ENCODE measurements around the gene ARHGAP42.

ARHGAP42 gene

DNA sequence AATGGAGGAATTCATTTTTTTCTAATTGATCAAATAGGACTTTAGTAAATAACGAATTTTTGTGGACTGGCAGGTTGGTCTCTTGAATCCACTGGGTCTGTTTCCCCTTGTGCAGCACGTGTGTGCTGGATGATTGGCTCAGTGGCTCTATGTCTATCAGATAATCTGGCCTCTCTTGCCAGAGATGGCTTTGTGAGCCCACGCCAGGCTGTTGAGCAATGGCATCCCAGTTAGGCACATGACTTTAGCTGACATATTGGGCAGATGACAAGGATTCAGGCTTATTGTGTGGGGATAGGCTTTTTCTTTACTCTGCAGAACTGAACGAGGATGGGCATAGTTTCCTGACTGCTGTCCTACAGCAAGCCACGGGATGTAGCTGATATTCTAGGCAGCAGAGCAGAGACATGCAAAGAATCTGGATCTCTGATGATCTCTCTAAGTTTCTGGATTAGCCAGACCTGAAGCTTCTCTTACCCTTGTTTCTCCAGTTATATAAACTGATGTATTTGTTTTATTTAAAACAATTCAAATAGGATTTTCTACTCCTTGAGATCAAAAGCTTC, 144.9 kb downstream of the ARHGAP42 start:
- ATAC-seq (ENCODE audit: insufficient read depth, low read depth) (no peak), DNase-seq (no peak)
- Histone ChIP-seq H3K9me3 (ENCODE audit: insufficient read depth, low read length, severe bottlenecking) (no peaks in the 10 kb centered on the region), H3K27ac (ENCODE audit: low read length) (no peak overlapping the region), H3K79me2 (ENCODE audit: insufficient read depth, low read length) (no peaks in the 10 kb centered on the region), H4K20me1 (ENCODE audit: insufficient read depth, low read length) (no peaks in the 10 kb centered on the region), H3K27me3 (ENCODE audit: insufficient read depth, low read length, poor library complexity) (no peaks in the 10 kb centered on the region), H3K36me3 (ENCODE audit: insufficient read depth, low read length) (no peaks in the 10 kb centered on the region), H3K4me2 (ENCODE audit: insufficient read depth, low read length) (no peak overlapping the region), H3K4me1 (ENCODE audit: insufficient read depth, low read length) (no peaks in the 10 kb centered on the region), H2AFZ (ENCODE audit: low read depth, low read length) (no peak overlapping the region), H3K9ac (ENCODE audit: low read depth, low read length) (no peak overlapping the region), H3K4me3 (ENCODE audit: low read depth in 1 of 2, low read length in 2 of 2) (no peak overlapping the region)
- TF ChIP-seq, protein P1, sequence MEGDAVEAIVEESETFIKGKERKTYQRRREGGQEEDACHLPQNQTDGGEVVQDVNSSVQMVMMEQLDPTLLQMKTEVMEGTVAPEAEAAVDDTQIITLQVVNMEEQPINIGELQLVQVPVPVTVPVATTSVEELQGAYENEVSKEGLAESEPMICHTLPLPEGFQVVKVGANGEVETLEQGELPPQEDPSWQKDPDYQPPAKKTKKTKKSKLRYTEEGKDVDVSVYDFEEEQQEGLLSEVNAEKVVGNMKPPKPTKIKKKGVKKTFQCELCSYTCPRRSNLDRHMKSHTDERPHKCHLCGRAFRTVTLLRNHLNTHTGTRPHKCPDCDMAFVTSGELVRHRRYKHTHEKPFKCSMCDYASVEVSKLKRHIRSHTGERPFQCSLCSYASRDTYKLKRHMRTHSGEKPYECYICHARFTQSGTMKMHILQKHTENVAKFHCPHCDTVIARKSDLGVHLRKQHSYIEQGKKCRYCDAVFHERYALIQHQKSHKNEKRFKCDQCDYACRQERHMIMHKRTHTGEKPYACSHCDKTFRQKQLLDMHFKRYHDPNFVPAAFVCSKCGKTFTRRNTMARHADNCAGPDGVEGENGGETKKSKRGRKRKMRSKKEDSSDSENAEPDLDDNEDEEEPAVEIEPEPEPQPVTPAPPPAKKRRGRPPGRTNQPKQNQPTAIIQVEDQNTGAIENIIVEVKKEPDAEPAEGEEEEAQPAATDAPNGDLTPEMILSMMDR (IDR thresholded peaks at IDR 0.05; ENCODE audit: borderline replicate concordance, extremely low read depth, low read length, poor library complexity, severe bottlenecking): no peak
- no peak for TF ChIP-seq EZH2 (IDR thresholded peaks at IDR 0.05; ENCODE audit: borderline replicate concordance, low read depth, low read length, severe bottlenecking)

DNA sequence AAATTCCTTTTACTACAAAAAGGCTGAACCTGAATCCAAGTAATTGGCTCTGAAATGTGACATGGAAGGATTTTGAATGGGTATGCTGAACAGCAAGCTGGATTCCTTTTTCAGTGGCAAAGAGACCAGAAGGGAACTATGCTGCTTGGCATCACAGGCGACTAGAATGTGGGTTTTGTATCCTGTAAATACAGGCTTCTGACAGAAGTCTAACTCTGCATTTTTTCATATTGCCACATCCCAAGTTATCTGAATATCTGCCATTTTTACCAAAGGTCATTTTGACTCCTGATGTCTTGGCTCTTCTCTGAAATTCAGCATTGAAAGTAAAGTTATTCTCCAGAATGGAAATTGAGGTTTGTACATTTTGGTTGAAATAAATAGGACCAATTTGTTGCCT, 145.7 kb downstream of the ARHGAP42 start:
- Histone ChIP-seq H3K27me3 (ENCODE audit: insufficient read depth, low read length, poor library complexity) (no peaks in the 10 kb centered on the region), H2AFZ (ENCODE audit: low read depth, low read length) (no peak overlapping the region), H3K9ac (ENCODE audit: low read depth, low read length) (no peak overlapping the region), H3K4me1 (ENCODE audit: insufficient read depth, low read length) (no peaks in the 10 kb centered on the region), H3K9me3 (ENCODE audit: insufficient read depth, low read length, severe bottlenecking) (no peaks in the 10 kb centered on the region), H3K4me3 (ENCODE audit: low read depth in 1 of 2, low read length in 2 of 2) (no peak overlapping the region), H4K20me1 (ENCODE audit: insufficient read depth, low read length) (no peaks in the 10 kb centered on the region), H3K36me3 (ENCODE audit: insufficient read depth, low read length) (no peaks in the 10 kb centered on the region), H3K4me2 (ENCODE audit: insufficient read depth, low read length) (no peak overlapping the region), H3K79me2 (ENCODE audit: insufficient read depth, low read length) (no peaks in the 10 kb centered on the region), H3K27ac (ENCODE audit: low read length) (no peak overlapping the region)
- TF ChIP-seq EZH2 (IDR thresholded peaks at IDR 0.05; ENCODE audit: borderline replicate concordance, low read depth, low read length, severe bottlenecking): no peak
- TF ChIP-seq, protein P1 (IDR thresholded peaks at IDR 0.05; ENCODE audit: borderline replicate concordance, extremely low read depth, low read length, poor library complexity, severe bottlenecking): no peak
- no peak for DNase-seq
- ATAC-seq (ENCODE audit: insufficient read depth, low read depth): no peak

DNA sequence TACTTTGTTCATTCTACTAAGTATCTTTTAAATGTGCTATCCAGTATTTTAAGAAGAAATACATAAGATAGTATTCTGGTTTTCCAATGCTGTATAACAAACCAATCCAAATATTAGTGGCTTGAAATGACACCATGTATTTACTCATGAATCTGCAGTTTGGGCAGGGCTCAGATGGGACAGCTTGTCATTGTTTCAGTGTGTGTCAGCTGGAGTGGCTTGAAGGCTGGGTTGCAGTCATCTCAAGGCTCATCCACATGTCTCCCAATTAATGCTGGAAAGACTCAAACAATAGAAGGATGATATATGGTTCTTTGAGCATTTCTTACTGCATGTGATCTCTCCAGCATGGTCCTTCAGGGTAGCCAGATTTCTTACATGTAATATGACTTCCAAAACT, 146.2 kb downstream of the ARHGAP42 start:
- Histone ChIP-seq H2AFZ (ENCODE audit: low read depth, low read length) (no peak overlapping the region), H3K79me2 (ENCODE audit: insufficient read depth, low read length) (no peaks in the 10 kb centered on the region), H3K9me3 (ENCODE audit: insufficient read depth, low read length, severe bottlenecking) (no peaks in the 10 kb centered on the region), H3K4me2 (ENCODE audit: insufficient read depth, low read length) (no peak overlapping the region), H4K20me1 (ENCODE audit: insufficient read depth, low read length) (no peaks in the 10 kb centered on the region), H3K4me3 (ENCODE audit: low read depth in 1 of 2, low read length in 2 of 2) (no peak overlapping the region), H3K27me3 (ENCODE audit: insufficient read depth, low read length, poor library complexity) (no peaks in the 10 kb centered on the region), H3K27ac (ENCODE audit: low read length) (no peak overlapping the region), H3K36me3 (ENCODE audit: insufficient read depth, low read length) (no peaks in the 10 kb centered on the region), H3K4me1 (ENCODE audit: insufficient read depth, low read length) (no peaks in the 10 kb centered on the region), H3K9ac (ENCODE audit: low read depth, low read length) (no peak overlapping the region)
- DNase-seq: no peak
- TF ChIP-seq, protein P1 (IDR thresholded peaks at IDR 0.05; ENCODE audit: borderline replicate concordance, extremely low read depth, low read length, poor library complexity, severe bottlenecking): no peak
- TF ChIP-seq EZH2 (IDR thresholded peaks at IDR 0.05; ENCODE audit: borderline replicate concordance, low read depth, low read length, severe bottlenecking): no peak
- ATAC-seq (ENCODE audit: insufficient read depth, low read depth): no peak

DNA sequence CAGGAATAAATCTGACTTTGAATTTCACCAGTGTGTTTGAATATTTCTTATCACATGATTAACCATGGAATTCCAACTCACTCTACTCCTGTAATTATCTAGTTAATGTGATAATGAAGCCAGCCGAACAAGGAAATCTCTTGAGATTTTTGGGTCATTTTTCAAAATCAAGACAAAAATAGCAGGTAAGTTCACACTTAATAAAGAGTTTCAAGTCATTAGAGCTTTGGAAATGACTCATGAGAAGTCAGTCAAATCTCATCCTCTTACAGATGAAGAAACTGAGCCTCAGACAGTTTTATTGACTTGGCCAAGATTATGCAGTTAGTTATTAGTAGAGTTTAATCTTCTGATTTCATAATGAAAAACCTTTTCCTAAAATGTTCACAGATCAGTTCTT, 148.8 kb downstream of the ARHGAP42 start:
- Histone ChIP-seq H3K36me3 (ENCODE audit: insufficient read depth, low read length) (no peaks in the 10 kb centered on the region), H3K79me2 (ENCODE audit: insufficient read depth, low read length) (no peaks in the 10 kb centered on the region), H3K27ac (ENCODE audit: low read length) (no peak overlapping the region), H4K20me1 (ENCODE audit: insufficient read depth, low read length) (no peaks in the 10 kb centered on the region), H3K9me3 (ENCODE audit: insufficient read depth, low read length, severe bottlenecking) (no peaks in the 10 kb centered on the region), H3K4me3 (ENCODE audit: low read depth in 1 of 2, low read length in 2 of 2) (no peak overlapping the region), H3K27me3 (ENCODE audit: insufficient read depth, low read length, poor library complexity) (no peaks in the 10 kb centered on the region), H3K9ac (ENCODE audit: low read depth, low read length) (no peak overlapping the region), H2AFZ (ENCODE audit: low read depth, low read length) (no peak overlapping the region), H3K4me1 (ENCODE audit: insufficient read depth, low read length) (no peaks in the 10 kb centered on the region), H3K4me2 (ENCODE audit: insufficient read depth, low read length) (no peak overlapping the region)
- TF ChIP-seq, protein P1 (IDR thresholded peaks at IDR 0.05; ENCODE audit: borderline replicate concordance, extremely low read depth, low read length, poor library complexity, severe bottlenecking): no peak
- TF ChIP-seq EZH2 (IDR thresholded peaks at IDR 0.05; ENCODE audit: borderline replicate concordance, low read depth, low read length, severe bottlenecking): no peak
- no peak for DNase-seq
- no peak for ATAC-seq (ENCODE audit: insufficient read depth, low read depth)

All from DND-41 (cell line).